Common myeloid progenitor, CD34-positive (primary cell): Measurements from ENCODE around the gene LAPTM5.

Source experiments
- CTCF ChIA-PET: fragments of 350-600 bp; sonication (Branson Sonifier 250); formaldehyde crosslinking; loops from one replicate; lab custom pipeline; 2021; ENCODE audit warnings: antibody characterized with exemption; lab: Charles Lee
- POLR2A ChIA-PET: fragments of 350-600 bp; sonication (Branson Sonifier 250); formaldehyde crosslinking; loops from one replicate; lab custom pipeline; 2021; ENCODE audit warnings: antibody characterized with exemption; lab: Charles Lee
- DNase-seq, 3 donors: peaks; one replicate each; pipeline versions ENCODE4 v3.0.0 to v3.0.0-alpha.2; 2013
- H3K27ac ChIP-seq, 2 experiments: 1 replicate in 1 of 2; 2 replicates in 1 of 2; pipeline ENCODE4 v1.7.0; 2013; ENCODE audit warnings: inconsistent platforms in 2 of 2, low read length in 2 of 2, mild to moderate bottlenecking in 2 of 2, low read depth in 1 of 2, moderate library complexity in 1 of 2; ENCODE audit not compliant: severe bottlenecking in 2 of 2, insufficient read depth in 1 of 2, poor library complexity in 1 of 2
- H3K27me3 ChIP-seq, 5 experiments: replicated peaks in 2 of 5; 1 replicate in 3 of 5; 2 replicates in 2 of 5; pipeline versions ENCODE4 v1.6.1 to v1.7.0; 2013; ENCODE audit warnings: low read length in 4 of 5, mild to moderate bottlenecking in 2 of 5, moderate library complexity in 2 of 5, inconsistent platforms in 1 of 5; ENCODE audit not compliant: insufficient read depth in 5 of 5, control insufficient read depth in 4 of 5
- H3K36me3 ChIP-seq, 4 experiments: 1 replicate in 2 of 4; 2 replicates in 2 of 4; pipeline versions ENCODE4 v1.6.1 to v1.7.0; 2013; ENCODE audit warnings: low read length in 3 of 4, control low read depth in 1 of 4, mild to moderate bottlenecking in 1 of 4; ENCODE audit not compliant: control insufficient read depth in 4 of 4, insufficient read depth in 4 of 4
- H3K4me1 ChIP-seq, 4 experiments: 1 replicate in 3 of 4; 2 replicates in 1 of 4; pipeline versions ENCODE4 v1.6.1 to v1.7.1; 2013; ENCODE audit warnings: low read length in 3 of 4, mild to moderate bottlenecking in 3 of 4, control low read depth in 1 of 4, inconsistent platforms in 1 of 4, moderate library complexity in 1 of 4; ENCODE audit not compliant: control insufficient read depth in 4 of 4, insufficient read depth in 4 of 4; ENCODE audit errors: control extremely low read depth in 1 of 4
- H3K4me3 ChIP-seq, 7 experiments: 1 replicate in 4 of 7; 2 replicates in 3 of 7; pipeline versions ENCODE4 v1.5.1 to v1.7.0; 2013; ENCODE audit warnings: mild to moderate bottlenecking in 7 of 7, low read length in 6 of 7, moderate library complexity in 6 of 7, inconsistent platforms in 2 of 7, low read depth in 2 of 7, control low read depth in 1 of 7; ENCODE audit not compliant: insufficient read depth in 4 of 7, control insufficient read depth in 1 of 7; ENCODE audit errors: extremely low read depth in 1 of 7
- H3K9me3 ChIP-seq, 5 experiments: 1 replicate in 4 of 5; 2 replicates in 1 of 5; pipeline versions ENCODE4 v1.6.1 to v1.7.1; 2013; ENCODE audit warnings: low read length in 4 of 5, mild to moderate bottlenecking in 2 of 5, inconsistent platforms in 1 of 5, low read depth in 1 of 5, moderate library complexity in 1 of 5; ENCODE audit not compliant: control insufficient read depth in 4 of 5, insufficient read depth in 2 of 5; ENCODE audit errors: control extremely low read depth in 1 of 5
- WGBS: methylation state at CpG from one replicate; pipeline ENCODE4 v1.1.5; 2013; ENCODE audit not compliant: insufficient coverage; 5-methylcytosine and 5-hydroxymethylcytosine counted together

The LAPTM5 gene

DNA sequence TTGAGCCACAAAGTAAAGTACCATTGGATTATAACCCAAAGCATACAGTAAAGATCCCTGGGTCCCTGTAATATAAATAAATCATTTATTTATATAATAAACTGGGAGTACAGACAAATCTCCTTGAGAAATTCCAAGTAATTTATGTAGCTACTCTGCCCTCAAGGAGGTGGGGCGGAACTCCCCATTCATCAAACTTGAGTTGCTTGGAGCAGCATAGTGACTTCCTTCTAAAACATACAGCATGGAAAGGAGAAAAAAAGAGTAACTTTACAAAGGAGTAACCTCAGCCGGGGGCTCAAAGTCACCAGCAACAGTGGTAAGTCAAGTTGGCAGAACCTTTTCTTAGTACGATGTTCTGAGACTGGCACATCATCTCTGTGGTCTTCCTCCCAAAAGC is 4.5 kb downstream of the LAPTM5 start:
- H3K36me3 ChIP-seq, result peaks cover 0 to 47% (median 10%) of the 10 kb centered on the region in 4 experiments
- peak overlapping the region in 6 of 7 experiments; percentile 2 to 96 (median 44) for H3K4me3 ChIP-seq
- 28% methylated on average over 3 of the region's 3 CpGs for WGBS
- DNase-seq, result no peak
- H3K27me3 ChIP-seq, result no peaks in the 10 kb centered on the region
- no peaks in the 10 kb centered on the region for H3K9me3 ChIP-seq
- ChIA-PET POLR2A (interaction anchor here (0.7 to 5.7 kb wide), 2 partner anchors 9 to 16 kb away, joined by 3 to 92 read pairs; no protein-coding TSS in a partner anchor), CTCF (interaction anchor here (5.3 to 13.9 kb wide), 2 partner anchors 9 to 25 kb away, joined by 29 to 152 read pairs; no protein-coding TSS in a partner anchor)
- peak overlapping the region; percentile 52 to 99 for H3K27ac ChIP-seq
- peaks cover 48 to 98% (median 92%) of the 10 kb centered on the region in 4 experiments for H3K4me1 ChIP-seq

DNA sequence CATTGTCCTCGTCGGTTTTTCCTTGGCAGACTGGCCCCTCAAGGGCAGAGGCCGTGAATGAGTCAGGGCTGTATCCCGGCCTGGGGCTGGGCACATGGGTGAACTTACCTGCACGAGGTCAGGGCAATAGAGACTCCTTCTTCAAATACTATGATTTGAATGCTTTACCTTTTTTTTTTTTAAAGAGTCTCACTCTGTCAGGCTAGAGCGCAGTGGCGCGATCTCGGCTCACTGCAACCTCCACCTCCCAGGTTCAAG is 5.0 kb downstream of the LAPTM5 start:
- Histone ChIP-seq H3K27me3 (no peaks in the 10 kb centered on the region), H3K4me1 (peaks cover 45 to 99% (median 93%) of the 10 kb centered on the region in 4 experiments), H3K9me3 (no peaks in the 10 kb centered on the region), H3K36me3 (peaks cover 0 to 52% (median 14%) of the 10 kb centered on the region in 4 experiments), H3K4me3 (no peak overlapping the region), H3K27ac (peak overlapping the region in 1 of 2 experiments; percentile 75)
- CTCF ChIA-PET, result interaction anchor here (0.6 to 13.9 kb wide), 6 partner anchors 9 to 163 kb away, joined by 3 to 152 read pairs (median 7); no protein-coding TSS in a partner anchor
- WGBS, result 86% methylated on average over 8 of the region's 9 CpGs
- no peak for DNase-seq
- POLR2A ChIA-PET, result no interaction called here

DNA sequence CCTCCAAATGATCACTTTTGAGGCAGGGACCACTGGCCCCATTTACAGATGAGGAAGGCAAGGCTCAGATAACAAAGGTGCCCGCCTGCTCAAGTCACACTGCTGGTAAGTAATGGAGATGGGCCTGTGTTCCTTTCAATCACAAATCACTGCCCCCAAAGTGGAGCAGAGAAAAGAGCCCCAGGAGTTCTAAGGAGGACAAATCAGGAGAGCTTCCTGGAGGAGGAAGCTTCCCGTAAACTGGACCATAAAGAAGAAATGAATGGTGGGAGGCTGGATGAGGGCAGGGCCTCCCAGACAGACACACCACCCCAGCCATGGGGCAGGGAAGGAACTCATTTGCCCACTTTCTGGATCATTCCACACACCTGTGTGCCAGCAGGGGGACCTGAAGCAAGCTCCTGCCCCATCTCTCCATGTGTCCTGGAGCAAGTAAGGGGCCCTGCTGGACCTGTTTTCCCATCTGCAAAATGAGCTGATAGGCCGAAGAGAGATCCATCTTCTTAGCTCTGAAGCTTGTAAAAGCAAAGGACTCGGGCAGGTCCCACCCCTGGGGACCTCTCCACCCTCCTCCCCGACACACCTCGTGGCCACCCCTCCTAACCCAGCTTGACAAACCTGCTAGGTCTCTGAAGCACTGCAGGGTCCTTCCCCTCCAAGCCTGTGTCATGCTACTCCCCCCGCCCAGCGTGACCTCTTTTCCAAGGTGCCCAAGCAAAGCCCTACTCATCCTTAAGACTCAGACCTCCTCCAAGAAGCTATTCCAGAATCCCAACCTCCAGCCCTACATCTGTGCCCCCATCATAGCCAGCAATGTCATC is 5.5 kb downstream of the LAPTM5 start:
- ChIA-PET POLR2A (no interaction called here), CTCF (interaction anchor here (0.6 to 13.9 kb wide), 6 partner anchors 8 to 164 kb away, joined by 3 to 152 read pairs (median 7); no protein-coding TSS in a partner anchor)
- no peak overlapping the region for H3K4me3 ChIP-seq
- DNase-seq, result no peak
- H3K27ac ChIP-seq, result peak overlapping the region in 1 of 2 experiments; percentile 75
- no peaks in the 10 kb centered on the region for H3K9me3 ChIP-seq
- 85% methylated on average over 6 of the region's 8 CpGs for WGBS
- H3K27me3 ChIP-seq, result no peaks in the 10 kb centered on the region
- peaks cover 0 to 58% (median 16%) of the 10 kb centered on the region in 4 experiments for H3K36me3 ChIP-seq
- peaks cover 43 to 99% (median 96%) of the 10 kb centered on the region in 4 experiments for H3K4me1 ChIP-seq

DNA sequence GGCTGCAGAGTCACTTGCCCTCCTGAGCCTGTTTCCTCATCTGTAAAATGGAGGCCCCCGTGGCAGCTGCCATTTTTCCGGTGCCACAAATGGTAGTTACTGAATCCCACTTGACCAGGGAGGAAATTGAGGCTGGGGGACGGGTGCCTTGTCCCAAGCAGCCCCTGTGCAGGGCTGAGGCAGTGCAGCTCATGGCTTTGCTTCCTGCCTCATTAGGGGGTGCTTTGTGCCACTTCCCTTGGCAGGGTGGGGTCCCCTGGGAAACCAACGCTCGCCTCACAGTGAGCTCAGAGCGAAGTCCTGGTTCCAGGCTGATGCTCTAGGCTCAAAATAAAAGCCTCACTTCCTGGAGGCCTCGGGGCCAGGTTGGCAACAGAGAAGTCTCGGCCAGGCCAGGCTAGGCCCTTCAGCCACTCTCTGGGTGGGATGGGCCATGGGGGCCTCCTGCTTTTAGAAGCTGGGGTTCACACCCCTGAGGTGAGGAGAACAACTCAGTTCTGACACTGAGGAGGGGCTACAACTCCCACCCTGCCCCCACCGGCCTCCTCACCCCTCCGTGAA is 6.8 kb downstream of the LAPTM5 start:
- peak overlapping the region in 3 of 7 experiments; percentile 9 to 31 (median 29) for H3K4me3 ChIP-seq
- WGBS, result 66% methylated on average over 7 of the region's 10 CpGs

DNA sequence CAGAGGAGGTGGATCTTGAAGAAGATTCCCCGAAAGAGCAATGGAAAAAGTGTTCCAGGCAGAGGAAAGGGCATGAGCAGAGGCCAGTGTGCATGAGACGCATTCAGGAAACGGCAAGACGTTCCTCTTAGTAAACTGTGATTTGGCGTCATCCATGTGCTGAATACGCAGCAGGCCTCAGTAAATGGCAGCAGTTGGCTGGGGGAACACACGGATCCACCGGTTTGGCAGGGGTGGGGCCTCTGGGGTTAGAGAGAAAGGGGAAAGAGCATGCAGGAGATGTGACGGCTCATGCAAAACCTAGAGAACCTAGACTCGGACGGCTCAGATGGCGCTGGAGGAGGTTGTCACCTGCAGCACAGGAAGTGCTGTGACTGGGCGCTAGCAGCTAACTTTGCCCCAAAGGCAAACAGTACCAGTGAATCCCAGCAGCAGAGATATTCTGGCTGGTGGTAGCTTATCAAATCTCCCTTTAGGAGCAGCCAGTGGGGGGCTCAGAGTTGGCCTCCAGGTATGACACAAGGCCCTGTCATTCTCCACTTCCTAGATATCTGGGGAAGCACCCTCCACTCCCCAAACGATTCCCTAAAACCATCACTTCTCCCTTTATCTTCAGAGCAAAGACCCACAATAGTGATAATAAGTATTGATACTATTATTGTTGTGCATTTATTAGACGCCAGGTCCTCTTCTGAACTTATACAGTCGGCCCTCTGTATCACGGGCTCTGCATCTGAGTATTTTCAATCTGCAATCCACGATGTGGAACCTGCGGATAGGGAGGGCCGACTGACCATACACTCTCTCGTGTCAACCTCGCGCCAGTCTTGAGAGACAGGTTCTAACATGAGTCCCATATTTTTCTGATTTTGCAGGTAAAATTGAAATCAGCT is 7.6 kb downstream of the LAPTM5 start:
- peak in 2 of 3 donors; percentile 55 to 66 for DNase-seq
- 59% methylated on average over 22 of the region's 23 CpGs for WGBS
- Histone ChIP-seq H3K36me3 (peaks cover 0 to 57% (median 19%) of the 10 kb centered on the region in 4 experiments), H3K4me1 (peaks cover 33 to 100% (median 99%) of the 10 kb centered on the region in 4 experiments), H3K27me3 (no peaks in the 10 kb centered on the region), H3K27ac (peak overlapping the region in 1 of 2 experiments; percentile 75), H3K4me3 (peak overlapping the region in 3 of 7 experiments; percentile 0 to 44 (median 29)), H3K9me3 (no peaks in the 10 kb centered on the region)
- CTCF ChIA-PET, result interaction anchor here (0.7 to 5.3 kb wide), 7 partner anchors 14 to 31 kb away, joined by 3 to 29 read pairs (median 4); no protein-coding TSS in a partner anchor
- POLR2A ChIA-PET, result interaction anchor here (0.6 to 3.2 kb wide), 2 partner anchors 19 to 31 kb away, joined by 3 to 15 read pairs; no protein-coding TSS in a partner anchor

More for the DNA sequence above, 6.8 kb downstream of the LAPTM5 start:
- H3K27me3 ChIP-seq, result no peaks in the 10 kb centered on the region
- peak overlapping the region; percentile 17 to 75 for H3K27ac ChIP-seq
- peaks cover 38 to 100% (median 99%) of the 10 kb centered on the region in 4 experiments for H3K4me1 ChIP-seq
- CTCF ChIA-PET, result interaction anchor here (0.7 to 13.9 kb wide), 8 partner anchors 7 to 32 kb away, joined by 3 to 152 read pairs (median 4); no protein-coding TSS in a partner anchor
- H3K9me3 ChIP-seq, result no peaks in the 10 kb centered on the region
- H3K36me3 ChIP-seq, result peaks cover 0 to 62% (median 19%) of the 10 kb centered on the region in 4 experiments
- POLR2A ChIA-PET, result no interaction called here
- peak in 1 of 3 donors; percentile 46 for DNase-seq

DNA sequence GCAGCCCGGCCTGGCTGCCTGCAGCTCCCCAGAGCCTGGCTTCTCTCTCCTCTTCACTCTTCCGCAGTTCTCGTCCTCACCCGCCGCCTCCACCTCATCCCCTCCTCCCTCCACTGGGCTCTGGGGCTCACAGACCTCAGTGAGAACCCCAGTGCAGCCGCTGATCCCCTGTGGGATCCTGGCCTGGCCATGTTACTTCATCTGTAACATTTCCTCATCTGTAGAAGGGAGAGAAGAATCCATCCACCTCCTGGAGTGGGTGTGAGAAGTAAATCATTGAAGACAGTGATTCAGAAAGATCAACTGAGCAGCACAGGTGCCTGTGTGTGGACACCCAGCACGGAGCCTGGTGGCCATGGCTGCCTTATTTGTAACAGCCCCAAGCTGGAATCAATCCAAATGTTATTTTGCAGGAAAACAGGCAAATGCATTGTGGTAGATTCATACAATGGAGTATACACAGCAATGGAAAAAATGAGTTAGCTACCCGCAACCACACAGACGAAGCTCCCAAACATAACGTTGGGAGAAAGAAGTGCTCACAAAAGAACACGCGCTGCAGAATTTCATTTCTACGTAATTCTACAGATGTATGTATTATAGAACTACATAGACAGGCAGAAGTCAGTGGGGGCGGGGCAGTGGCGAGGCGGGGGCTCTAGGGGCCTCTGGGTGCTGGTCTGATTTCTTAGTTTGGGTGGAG is 8.7 kb downstream of the LAPTM5 start:
- Histone ChIP-seq H3K36me3 (peaks cover 0 to 58% (median 20%) of the 10 kb centered on the region in 4 experiments), H3K4me1 (peaks cover 27 to 100% (median 98%) of the 10 kb centered on the region in 4 experiments), H3K9me3 (no peaks in the 10 kb centered on the region), H3K27ac (peak overlapping the region in 1 of 2 experiments; percentile 60), H3K4me3 (peak overlapping the region in 3 of 7 experiments; percentile 8 to 17 (median 11)), H3K27me3 (no peaks in the 10 kb centered on the region)
- POLR2A ChIA-PET, result interaction anchor here (0.6 to 3.2 kb wide), 4 partner anchors 17 to 30 kb away, joined by 3 to 15 read pairs (median 3); no protein-coding TSS in a partner anchor
- 88% methylated on average over 15 of the region's 16 CpGs for WGBS
- no peak for DNase-seq
- CTCF ChIA-PET, result interaction anchor here (0.8 to 5.3 kb wide), 4 partner anchors 9 to 30 kb away, joined by 3 to 29 read pairs (median 4); partner anchors contain the start of gene LAPTM5
